ENCODE measurements around the gene RARG. TPM values are rescaled to one million over a fixed set of nuclear protein-coding genes. Genes with fewer than 3 reads are reported as not detected.

Gene RARG
- total RNA-seq, 1 experiment from 2014 or later = 118 TPM

DNA sequence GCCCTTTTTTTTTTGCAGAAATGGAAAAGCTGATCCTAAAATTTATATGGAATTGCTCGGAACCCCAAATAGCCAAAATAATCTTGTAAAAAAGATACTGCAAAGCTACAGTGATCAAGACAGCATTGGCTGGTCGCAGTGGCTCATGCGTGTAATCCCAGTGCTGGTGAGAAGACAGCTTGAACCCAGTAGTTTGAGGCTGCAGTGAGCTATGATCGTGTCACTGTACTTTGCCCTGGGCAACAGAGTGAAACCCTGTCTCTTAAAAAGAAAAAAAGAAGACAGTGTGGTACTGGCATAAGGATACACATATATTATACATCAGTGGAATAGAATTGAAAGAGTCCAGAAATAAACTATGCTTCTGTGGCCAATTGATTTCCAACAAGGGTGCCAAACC, 30.4 kb downstream of the RARG start:
- Histone ChIP-seq H3K4me3 (no peak overlapping the region), H3K9me3 (ENCODE audit: insufficient read depth, low read depth) (no peaks in the 10 kb centered on the region), H3F3A (ENCODE audit: insufficient read depth, low read depth) (peaks cover 14% of the 10 kb centered on the region; the same call in 1 of the 2 replicates), H2AFZ (no peak overlapping the region), H3K4me2 (no peak overlapping the region), H4K20me1 (ENCODE audit: insufficient read depth) (no peaks in the 10 kb centered on the region), H3K9me2 (ENCODE audit: insufficient read depth) (0 out of 2 replicates have a peak, but pooled peaks cover 3% of the 10 kb centered on the region), H3K27me3 (ENCODE audit: insufficient read depth, low read depth) (no peaks in the 10 kb centered on the region), H3K79me2 (ENCODE audit: low read depth) (no peaks in the 10 kb centered on the region), H3K27ac (no peak overlapping the region), H3K36me3 (ENCODE audit: low read depth) (no peaks in the 10 kb centered on the region), H3K4me1 (replicated peaks; ENCODE audit: insufficient read depth) (peaks cover 12% of the 10 kb centered on the region)
- TF ChIP-seq, protein P1, sequence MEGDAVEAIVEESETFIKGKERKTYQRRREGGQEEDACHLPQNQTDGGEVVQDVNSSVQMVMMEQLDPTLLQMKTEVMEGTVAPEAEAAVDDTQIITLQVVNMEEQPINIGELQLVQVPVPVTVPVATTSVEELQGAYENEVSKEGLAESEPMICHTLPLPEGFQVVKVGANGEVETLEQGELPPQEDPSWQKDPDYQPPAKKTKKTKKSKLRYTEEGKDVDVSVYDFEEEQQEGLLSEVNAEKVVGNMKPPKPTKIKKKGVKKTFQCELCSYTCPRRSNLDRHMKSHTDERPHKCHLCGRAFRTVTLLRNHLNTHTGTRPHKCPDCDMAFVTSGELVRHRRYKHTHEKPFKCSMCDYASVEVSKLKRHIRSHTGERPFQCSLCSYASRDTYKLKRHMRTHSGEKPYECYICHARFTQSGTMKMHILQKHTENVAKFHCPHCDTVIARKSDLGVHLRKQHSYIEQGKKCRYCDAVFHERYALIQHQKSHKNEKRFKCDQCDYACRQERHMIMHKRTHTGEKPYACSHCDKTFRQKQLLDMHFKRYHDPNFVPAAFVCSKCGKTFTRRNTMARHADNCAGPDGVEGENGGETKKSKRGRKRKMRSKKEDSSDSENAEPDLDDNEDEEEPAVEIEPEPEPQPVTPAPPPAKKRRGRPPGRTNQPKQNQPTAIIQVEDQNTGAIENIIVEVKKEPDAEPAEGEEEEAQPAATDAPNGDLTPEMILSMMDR (conservative IDR thresholded peaks at IDR 0.05) = no peak
- TF ChIP-seq EZH2 (IDR thresholded peaks at IDR 0.05; ENCODE audit: low read depth) = no peak
- intact Hi-C loops (cut with micrococcal nuclease; ENCODE audit: unreplicated experiment) = loop anchor here (10.0 kb wide), 1 partner anchor 137 kb away; no protein-coding TSS in a partner anchor
- BruUV-seq (replicated peaks) = no TSS peak
- POLR2A ChIA-PET (ENCODE audit: unreplicated experiment) = interaction anchor here (0.6 kb wide), 1 partner anchor 20 kb away, joined by 11 read pairs; no protein-coding TSS in a partner anchor
- CTCF ChIA-PET = interaction anchor here (0.6 kb wide), 1 partner anchor 178 kb away, joined by 3 read pairs; no protein-coding TSS in a partner anchor
- no peak for DNase-seq

DNA sequence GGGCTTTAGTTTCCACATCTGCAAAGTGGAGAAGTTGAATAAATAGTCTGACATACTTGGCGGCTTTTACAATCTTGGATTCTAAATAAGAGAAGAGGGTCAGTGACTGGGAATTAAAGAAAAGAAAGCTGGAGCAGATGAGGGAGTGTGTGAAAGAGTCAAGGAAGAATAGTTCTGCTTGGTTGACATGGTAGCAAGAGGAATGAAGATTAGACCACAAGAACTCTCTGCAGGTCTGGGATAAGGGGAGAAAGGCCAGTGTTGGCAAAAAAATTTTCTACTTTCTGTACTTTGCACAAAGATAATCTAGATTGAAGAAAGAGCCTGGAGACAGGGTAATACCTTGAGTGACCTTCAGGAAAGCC, 30.9 kb downstream of the RARG start:
- H3K4me1 ChIP-seq (replicated peaks; ENCODE audit: insufficient read depth) = peaks cover 11% of the 10 kb centered on the region
- no peak for DNase-seq
- H3K4me3 ChIP-seq = no peak overlapping the region
- BruUV-seq (replicated peaks) = no TSS peak
- no peaks in the 10 kb centered on the region for H3K9me3 ChIP-seq (ENCODE audit: insufficient read depth, low read depth)
- H3K9me2 ChIP-seq (ENCODE audit: insufficient read depth) = 0 out of 2 replicates have a peak, but pooled peaks cover 3% of the 10 kb centered on the region
- H2AFZ ChIP-seq = no peak overlapping the region
- TF ChIP-seq, protein P1 (conservative IDR thresholded peaks at IDR 0.05) = no peak
- TF ChIP-seq EZH2 (IDR thresholded peaks at IDR 0.05; ENCODE audit: low read depth) = no peak
- H3K4me2 ChIP-seq = no peak overlapping the region
- intact Hi-C loops (cut with micrococcal nuclease; ENCODE audit: unreplicated experiment) = loop anchor here (10.0 kb wide), 1 partner anchor 136 kb away; no protein-coding TSS in a partner anchor
- no peaks in the 10 kb centered on the region for H4K20me1 ChIP-seq (ENCODE audit: insufficient read depth)
- POLR2A ChIA-PET (ENCODE audit: unreplicated experiment) = interaction anchor here (0.7 kb wide), 1 partner anchor 28 kb away, joined by 6 read pairs; no protein-coding TSS in a partner anchor
- no peak overlapping the region for H3K27ac ChIP-seq
- no peaks in the 10 kb centered on the region for H3K36me3 ChIP-seq (ENCODE audit: low read depth)
- H3F3A ChIP-seq (ENCODE audit: insufficient read depth, low read depth) = peaks cover 9% of the 10 kb centered on the region; the same call in 1 of the 2 replicates
- no peaks in the 10 kb centered on the region for H3K27me3 ChIP-seq (ENCODE audit: insufficient read depth, low read depth)
- CTCF ChIA-PET = no interaction called here
- no peaks in the 10 kb centered on the region for H3K79me2 ChIP-seq (ENCODE audit: low read depth)

DNA sequence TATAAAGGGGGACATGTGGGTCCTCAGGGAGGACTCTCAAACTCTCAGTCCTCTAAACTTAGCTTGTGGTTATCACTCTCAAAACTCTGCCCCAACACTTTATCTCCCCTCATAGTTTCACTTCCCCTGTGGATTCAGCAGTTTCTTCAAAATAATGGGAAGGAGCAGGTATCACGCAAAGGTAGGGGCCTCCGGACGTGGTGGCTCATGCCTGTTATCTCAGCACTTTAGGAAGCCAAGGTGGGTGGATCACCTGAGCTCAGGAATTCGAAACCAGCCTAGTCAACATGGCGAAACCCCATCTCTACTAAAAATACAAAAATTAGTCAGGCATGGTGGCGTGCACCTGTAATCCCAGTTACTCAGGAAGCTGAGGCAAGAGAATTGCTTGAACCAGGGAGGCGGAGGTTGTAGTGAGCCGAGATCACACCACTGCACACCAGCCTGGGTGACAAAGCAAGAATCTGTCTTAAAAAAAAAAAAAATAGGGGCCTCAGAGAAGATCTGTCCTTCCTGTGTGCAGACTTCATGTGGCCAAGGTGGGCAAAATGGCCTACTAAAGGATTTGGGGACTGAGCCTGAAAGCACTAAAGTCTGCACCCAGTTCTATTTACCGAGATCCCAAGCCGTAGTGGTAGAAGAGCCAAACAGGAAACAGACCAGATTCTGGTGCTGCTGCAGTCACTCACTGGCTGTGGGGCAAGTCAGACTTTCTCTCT, 31.4 kb downstream of the RARG start:
- POLR2A ChIA-PET (ENCODE audit: unreplicated experiment) = interaction anchor here (0.7 kb wide), 1 partner anchor 27 kb away, joined by 6 read pairs; no protein-coding TSS in a partner anchor
- H3K27ac ChIP-seq = no peak overlapping the region
- H3K9me2 ChIP-seq (ENCODE audit: insufficient read depth) = 0 out of 2 replicates have a peak, but pooled peaks cover 3% of the 10 kb centered on the region
- CTCF ChIA-PET = no interaction called here
- no peaks in the 10 kb centered on the region for H3K27me3 ChIP-seq (ENCODE audit: insufficient read depth, low read depth)
- H3K4me2 ChIP-seq = no peak overlapping the region
- H3K79me2 ChIP-seq (ENCODE audit: low read depth) = no peaks in the 10 kb centered on the region
- H3K4me3 ChIP-seq = no peak overlapping the region
- no TSS peak for BruUV-seq (replicated peaks)
- DNase-seq = no peak
- TF ChIP-seq EZH2 (IDR thresholded peaks at IDR 0.05; ENCODE audit: low read depth) = no peak
- TF ChIP-seq, protein P1 (conservative IDR thresholded peaks at IDR 0.05) = no peak
- H3F3A ChIP-seq (ENCODE audit: insufficient read depth, low read depth) = peaks cover 6% of the 10 kb centered on the region; the same call in 1 of the 2 replicates
- peaks cover 12% of the 10 kb centered on the region for H3K4me1 ChIP-seq (replicated peaks; ENCODE audit: insufficient read depth)
- H3K9me3 ChIP-seq (ENCODE audit: insufficient read depth, low read depth) = no peaks in the 10 kb centered on the region
- H2AFZ ChIP-seq = no peak overlapping the region
- intact Hi-C loops (cut with micrococcal nuclease; ENCODE audit: unreplicated experiment) = loop anchor here (10.0 kb wide), 1 partner anchor 136 kb away; no protein-coding TSS in a partner anchor
- H4K20me1 ChIP-seq (ENCODE audit: insufficient read depth) = no peaks in the 10 kb centered on the region
- no peaks in the 10 kb centered on the region for H3K36me3 ChIP-seq (ENCODE audit: low read depth)
